K562 (cell line): ENCODE data around the gene WTAP. TPM values are rescaled to one million over a fixed set of nuclear protein-coding genes. Genes with fewer than 3 reads are reported as not detected.

ENCODE experiments used
- ATAC-seq: fragments of 200-7000 bp; cut with Tn5 transposase; 3 replicates; pipeline ENCODE4 v1.9.1; 2020; ENCODE audit warnings: moderate library complexity
- BruUV-seq: library from RNA; stranded (reverse); fragments of 400-500 nt; replicated peaks from 2 replicates; lab custom pipeline; 2021; lab: Mats Ljungman, UMichigan
- CTCF ChIA-PET: fragments of 300-600 bp; formaldehyde crosslinking; extraction: SDS; loops from one replicate; lab custom pipeline; 2021; ENCODE audit warnings: low intra/inter-chr PET ratio; lab: Yijun Ruan, JAX
- POLR2A ChIA-PET: fragments of 300-600, 350-650 bp; sonication (Branson Sonifier 250); formaldehyde crosslinking; extraction: SDS; loops from one replicate; lab custom pipeline; 2021; ENCODE audit warnings: antibody characterized with exemption, inconsistent platforms; lab: Yijun Ruan, JAX
- DNase-seq, 4 experiments: peaks; one replicate each; pipeline versions ENCODE4 v3.0.0 to v3.0.0-alpha.2; 2011 to 2018; ENCODE audit warnings: low spot score in 3 of 4, mixed read lengths in 3 of 4; ENCODE audit errors: extremely low read depth in 1 of 4
- FAIRE-seq: peaks from 2 replicates; lab custom pipeline; 2011; peaks lifted over from hg19 to GRCh38; lab: Jason Lieb, UNC
- H2AFZ ChIP-seq: 2 replicates; pipeline ENCODE4 v1.6.0; 2011; ENCODE audit warnings: low read depth, low read length, control low read depth, inconsistent platforms
- H3K27ac ChIP-seq: fragments of 200-600 bp; 3 replicates; pipeline ENCODE4 v1.8.0; 2011; ENCODE audit warnings: low read depth, mild to moderate bottlenecking, control low read depth, inconsistent platforms, low read length, moderate library complexity, mixed read lengths; ENCODE audit errors: extremely low read depth
- H3K27me3 ChIP-seq, 2 experiments: fragments of 300-600 bp in 1 of 2; 2 replicates in 1 of 2; 3 replicates in 1 of 2; pipeline versions ENCODE4 v1.6.0 to v1.8.0; 2011; ENCODE audit warnings: inconsistent platforms in 2 of 2, low read length in 2 of 2, mild to moderate bottlenecking in 1 of 2, mixed read lengths in 1 of 2, moderate library complexity in 1 of 2; ENCODE audit not compliant: control insufficient read depth in 2 of 2, insufficient read depth in 2 of 2
- H3K36me3 ChIP-seq: fragments of 300-600 bp; 3 replicates; pipeline ENCODE4 v1.8.0; 2011; ENCODE audit warnings: mild to moderate bottlenecking, low read length, inconsistent platforms; ENCODE audit not compliant: control insufficient read depth, insufficient read depth
- H3K4me1 ChIP-seq, 2 experiments: fragments of 200-600 bp in 1 of 2; replicated peaks in 1 of 2; 2 replicates in 1 of 2; 3 replicates in 1 of 2; pipeline versions ENCODE4 v1.5.1 to v1.8.0; 2011; ENCODE audit warnings: inconsistent platforms in 2 of 2, low read length in 2 of 2, mild to moderate bottlenecking in 1 of 2, mixed read lengths in 1 of 2, moderate library complexity in 1 of 2; ENCODE audit not compliant: control insufficient read depth in 2 of 2, insufficient read depth in 2 of 2
- H3K4me2 ChIP-seq: 2 replicates; pipeline ENCODE4 v1.6.1; 2011; ENCODE audit warnings: low read length, control low read depth, inconsistent platforms, mixed read lengths; ENCODE audit not compliant: insufficient read depth
- H3K4me3 ChIP-seq: fragments of 200-600 bp; sonication (generic), shearing (Covaris generic); 2 replicates; pipeline ENCODE4 v1.5.1; 2016; ENCODE audit warnings: control low read depth, inconsistent platforms
- H3K79me2 ChIP-seq: fragments of 200-600 bp; 3 replicates; pipeline ENCODE4 v1.8.0; 2011; ENCODE audit warnings: low read length, inconsistent platforms; ENCODE audit not compliant: control insufficient read depth, insufficient read depth
- H3K9ac ChIP-seq, 2 experiments: 2 replicates each; pipeline versions ENCODE4 v1.6.0 to v1.6.1; 2011; ENCODE audit warnings: low read depth in 2 of 2, low read length in 2 of 2, control low read depth in 1 of 2, inconsistent platforms in 1 of 2, mild to moderate bottlenecking in 1 of 2, mixed read lengths in 1 of 2; ENCODE audit not compliant: insufficient read depth in 1 of 2
- H3K9me1 ChIP-seq: one replicate; pipeline ENCODE4 v1.6.0; 2011; ENCODE audit warnings: inconsistent platforms, mild to moderate bottlenecking, low read length, moderate library complexity; ENCODE audit not compliant: control insufficient read depth, insufficient read depth
- H3K9me3 ChIP-seq: replicated peaks from 2 replicates; pipeline ENCODE4 v1.5.1; 2011; ENCODE audit warnings: low read depth, low read length, inconsistent platforms; ENCODE audit not compliant: control insufficient read depth, insufficient read depth
- H4K20me1 ChIP-seq: replicated peaks from 2 replicates; pipeline ENCODE4 v1.6.1; 2011; ENCODE audit warnings: low read length, inconsistent platforms, mixed read lengths; ENCODE audit not compliant: control insufficient read depth, insufficient read depth
- CHD1 ChIP-seq: fragments of 200-600 bp; sonication (generic); IDR thresholded peaks from one replicate; pipeline ENCODE4 v1.6.1; 2012; ENCODE audit warnings: mild to moderate bottlenecking, moderate library complexity, low read length, inconsistent platforms
- DMBX1 ChIP-seq: fragments of 250-450 bp; sonication (Bioruptor Pico); IDR thresholded peaks from 2 replicates; pipeline ENCODE4 v1.8.0; 2022; ENCODE audit warnings: inconsistent platforms, mild to moderate bottlenecking, moderate library complexity, borderline replicate concordance
- HOMEZ ChIP-seq: fragments of 250-450 bp; sonication (Bioruptor Pico); IDR thresholded peaks from 2 replicates; pipeline ENCODE4 v1.4.0; 2020; ENCODE audit warnings: mild to moderate bottlenecking, moderate library complexity
- TGIF2 ChIP-seq: sonication (generic); formaldehyde crosslinking; IDR thresholded peaks from 2 replicates; pipeline ENCODE4 v1.8.1; 2022; ENCODE audit warnings: mild to moderate bottlenecking, missing genetic modification reagents, moderate library complexity
- TSC22D4 ChIP-seq: fragments of 450-650 bp; IDR thresholded peaks from 2 replicates; pipeline ENCODE4 v1.6.1; 2016; ENCODE audit warnings: missing genetic modification characterization, missing biosample characterization, control low read depth
- ZBTB11 ChIP-seq, 3 experiments: fragments of 200-800 bp in 1 of 3; fragments of 250-450 bp in 1 of 3; fragments of 450-650 bp in 1 of 3; sonication (Bioruptor Pico) in 1 of 3; sonication (Bioruptor generic) in 1 of 3; formaldehyde crosslinking in 1 of 3; IDR thresholded peaks; 2 replicates each; pipeline versions ENCODE4 v1.6.1 to v1.8.0; 2016 to 2022; ENCODE audit warnings: mild to moderate bottlenecking in 2 of 3, missing genetic modification characterization in 2 of 3, missing compliant biosample characterization in 1 of 3, moderate library complexity in 1 of 3
- ZNF184 ChIP-seq: sonication (generic); formaldehyde crosslinking; IDR thresholded peaks from 2 replicates; pipeline ENCODE4 v1.5.0; 2020; ENCODE audit warnings: missing genetic modification reagents
- WGBS: fragments of 100-300 bp; shearing (Covaris generic); methylation state at CpG from one replicate; pipeline ENCODE4 v1.1.6; 2016; ENCODE audit warnings: low coverage, mixed read lengths; ENCODE audit not compliant: insufficient coverage; ENCODE audit errors: missing lambda C conversion rate; 5-methylcytosine and 5-hydroxymethylcytosine counted together
- in situ Hi-C: fragments of 300-500 bp; cut with MboI; formaldehyde crosslinking; loops from 4 replicates; pipeline ENCODE4 v1.15.0; 2018; ENCODE audit warnings: inconsistent platforms, mixed read lengths
- intact Hi-C: fragments of 100-400 bp; cut with micrococcal nuclease; formaldehyde crosslinking; loops from 2 replicates; pipeline ENCODE4 v1.14.2; 2022
- polyA plus RNA-seq, 8 experiments: library from polyadenylated mRNA; depleted of rRNA in 4 of 8; stranded (reverse) in 5 of 8; unstranded in 3 of 8; fragments of >200 nt; fragmentation: Nextera tagmentation in 2 of 8; fragmentation: Illumina TruSeq in 1 of 8; extraction: Ambion mirVana in 2 of 8; extraction: Trizol in 1 of 8; gene quantifications; 2 replicates each; pipeline versions ENCODE4 v1.2.1 to v1.2.3, GENCODE V29; 2011 to 2014; ENCODE audit warnings: inconsistent platforms in 1 of 8, missing spikeins in 1 of 8
- total RNA-seq, 7 experiments: library from RNA; depleted of rRNA in 6 of 7; stranded (reverse); fragments of >200 nt in 6 of 7; fragmentation: Illumina TruSeq in 2 of 7; extraction: Trizol in 2 of 7; gene quantifications; 2 replicates each; pipeline versions ENCODE4 v1.2.1 to v1.2.3, GENCODE V29; 2011 to 2021; ENCODE audit warnings: low replicate concordance in 1 of 7

WTAP gene
- total and polyA plus RNA-seq, 9 of the 15 experiments (the other 6 are each of a cell fraction or from before 2014, with no cell fraction given): 52.4 to 156 (median 110) TPM

- TF ChIP-seq ZNF184: no peak
Measured at GRCh38 chr6:159677506-159678165, 49.7 kb upstream of the WTAP start (continued).

GRCh38 chr6:159678574-159678973, 48.7 kb upstream of the WTAP start:
- CTCF ChIA-PET: no interaction called here
- Histone ChIP-seq H3K4me2 (no peak overlapping the region), H3K4me1 (no peaks in the 10 kb centered on the region), H2AFZ (no peak overlapping the region), H3K27me3 (no peaks in the 10 kb centered on the region), H3K27ac (no peak overlapping the region), H3K9me1 (no peaks in the 10 kb centered on the region), H3K9me3 (no peaks in the 10 kb centered on the region), H4K20me1 (no peaks in the 10 kb centered on the region), H3K9ac (no peak overlapping the region), H3K4me3 (no peak overlapping the region), H3K79me2 (peaks cover 5% of the 10 kb centered on the region; the same call in 1 of the 3 replicates), H3K36me3 (peaks cover 56% of the 10 kb centered on the region)
- no TSS peak for BruUV-seq
- no peak for TF ChIP-seq HOMEZ (CRISPR knock-in tag)
- TF ChIP-seq CHD1: no peak
- TF ChIP-seq DMBX1 (CRISPR knock-in tag): no peak
- no peak for TF ChIP-seq TGIF2
- TF ChIP-seq ZBTB11 (CRISPR knock-in tag; IDR thresholded peaks at IDR 0.05): no peak
- no peak for TF ChIP-seq TSC22D4 (tag)
- in situ Hi-C loops (no loop called here), intact Hi-C loops (no loop called here)
- FAIRE-seq (no peak), DNase-seq (no peak), ATAC-seq (no peak)
- POLR2A ChIA-PET: no interaction called here
- 93% methylated on average over 3 of the region's 3 CpGs for WGBS
